Left kidney (tissue), 2 donors: ENCODE measurements around the gene RASA2. TPM values are rescaled to one million over a fixed set of nuclear protein-coding genes. Genes with fewer than 3 reads are reported as not detected.
A peak's percentile ranks its signal among the peaks of the same experiment; 100 is the strongest.
"Not testable (repeated sequence)": the region's sequence is repeated elsewhere in the genome, so short reads cannot be mapped to it uniquely, and the experiment has no call there.

ENCODE experiments used
- DNase-seq: peaks from one replicate; pipeline ENCODE4 v3.0.0-alpha.2; 2013
- polyA plus RNA-seq: library from polyadenylated mRNA; unstranded; fragments of 120-200 nt; gene quantifications from one replicate; pipeline ENCODE4 v1.2.1, GENCODE V29; 2013; ENCODE audit not compliant: insufficient read length

Gene RASA2
- polyA plus RNA-seq, 1 donor: 30.2 TPM

GRCh38 chr3:141456301-141456625, 30.6 kb upstream of the RASA2 start:
- no peak for DNase-seq

GRCh38 chr3:141457624-141458236, 29.1 kb upstream of the RASA2 start:
- DNase-seq: no peak

- DNase-seq: no peak
Measured at GRCh38 chr3:141459008-141459407, 27.8 kb upstream of the RASA2 start.

- DNase-seq: peak; percentile 86
Measured at GRCh38 chr3:141460097-141460704, 26.6 kb upstream of the RASA2 start.

- DNase-seq: no peak
Measured at GRCh38 chr3:141462176-141462859, 24.5 kb upstream of the RASA2 start.

- no peak for DNase-seq
Measured at GRCh38 chr3:141465221-141465620, 21.6 kb upstream of the RASA2 start.

- no peak for DNase-seq
Measured at GRCh38 chr3:141466633-141467169, 20.1 kb upstream of the RASA2 start.

GRCh38 chr3:141469720-141470119, 17.1 kb upstream of the RASA2 start:
- DNase-seq: no peak

- DNase-seq: no peak
Measured at GRCh38 chr3:141471160-141471559, 15.7 kb upstream of the RASA2 start.

GRCh38 chr3:141476033-141476432, 10.8 kb upstream of the RASA2 start:
- no peak for DNase-seq

- no peak for DNase-seq
Measured at GRCh38 chr3:141477224-141477623, 9.6 kb upstream of the RASA2 start.

GRCh38 chr3:141478139-141478538, 8.7 kb upstream of the RASA2 start:
- DNase-seq: no peak

GRCh38 chr3:141478840-141479239, 8.0 kb upstream of the RASA2 start:
- not testable (repeated sequence) for DNase-seq

GRCh38 chr3:141482245-141482922, 4.4 kb upstream of the RASA2 start:
- no peak for DNase-seq

GRCh38 chr3:141484701-141485287, 2.0 kb upstream of the RASA2 start:
- DNase-seq: no peak

- DNase-seq: peak; percentile 19
Measured at GRCh38 chr3:141485641-141486495, 959 bp upstream of the RASA2 start.

- peak; percentile 45 for DNase-seq
Measured at GRCh38 chr3:141486496-141486745, 406 bp upstream of the RASA2 start.

GRCh38 chr3:141487521-141488252, 860 bp downstream of the RASA2 start:
- DNase-seq: peak; percentile 68

- DNase-seq: no peak
Measured at GRCh38 chr3:141489203-141489602, 2.4 kb downstream of the RASA2 start.

- DNase-seq: no peak
Measured at GRCh38 chr3:141491081-141491480, 4.3 kb downstream of the RASA2 start.

- no peak for DNase-seq
Measured at GRCh38 chr3:141491929-141492328, 5.1 kb downstream of the RASA2 start.
